CD4-positive, alpha-beta T cell (primary cell): ENCODE measurements around the gene ADGRG3. TPM values are rescaled to one million over a fixed set of nuclear protein-coding genes. Genes with fewer than 3 reads are reported as not detected.

Experiments used
- ATAC-seq: fragments of 200-7000 bp; cut with Tn5 transposase; one replicate; pipeline ENCODE4 v1.10.0; 2022; ENCODE audit warnings: mild to moderate bottlenecking; ENCODE audit not compliant: poor library complexity
- CTCF ChIA-PET: fragments of 350-600 bp; sonication (Branson Sonifier 250); formaldehyde crosslinking; loops from one replicate; lab custom pipeline; 2021; ENCODE audit warnings: antibody characterized with exemption, inconsistent platforms; lab: Charles Lee
- POLR2A ChIA-PET: fragments of 350-600 bp; sonication (Branson Sonifier 250); formaldehyde crosslinking; loops from one replicate; lab custom pipeline; 2021; ENCODE audit warnings: antibody characterized with exemption, inconsistent platforms; lab: Charles Lee
- DNase-seq, 14 experiments: peaks; one replicate each; pipeline ENCODE4 v3.0.0-alpha.2; 2013 to 2020; ENCODE audit warnings: mixed read lengths in 2 of 14
- H3K27ac ChIP-seq, 2 donors: one replicate each; pipeline versions ENCODE4 v1.5.1 to v1.7.0; 2013; ENCODE audit warnings: low read length in 2 of 2, low read depth in 1 of 2, mild to moderate bottlenecking in 1 of 2
- H3K27me3 ChIP-seq, 2 experiments: 1 replicate in 1 of 2; 2 replicates in 1 of 2; pipeline versions ENCODE4 v1.6.1 to v1.7.0; 2013; ENCODE audit warnings: low read length in 2 of 2, control low read depth in 1 of 2, mild to moderate bottlenecking in 1 of 2, moderate library complexity in 1 of 2; ENCODE audit not compliant: insufficient read depth in 2 of 2, control insufficient read depth in 1 of 2
- H3K36me3 ChIP-seq: one replicate; pipeline ENCODE4 v1.6.1; 2013; ENCODE audit warnings: low read length, control low read depth; ENCODE audit not compliant: insufficient read depth
- H3K4me1 ChIP-seq: one replicate; pipeline ENCODE4 v1.6.1; 2013; ENCODE audit warnings: low read length, control low read depth; ENCODE audit not compliant: insufficient read depth
- H3K4me3 ChIP-seq: one replicate; pipeline ENCODE4 v1.5.1; 2013; ENCODE audit warnings: mild to moderate bottlenecking, low read length, moderate library complexity
- H3K9me3 ChIP-seq, 2 experiments: 1 replicate in 1 of 2; 2 replicates in 1 of 2; pipeline versions ENCODE4 v1.6.1 to v1.7.0; 2013; ENCODE audit warnings: low read length in 2 of 2, mild to moderate bottlenecking in 2 of 2, control low read depth in 1 of 2, moderate library complexity in 1 of 2; ENCODE audit not compliant: control insufficient read depth in 1 of 2, insufficient read depth in 1 of 2
- H3K27ac Mint-ChIP-seq: one replicate; pipeline ENCODE4 v1.8.0; 2020; ENCODE audit warnings: mixed read lengths
- H3K27me3 Mint-ChIP-seq: one replicate; pipeline ENCODE4 v1.8.0; 2021; ENCODE audit warnings: mixed read lengths
- H3K36me3 Mint-ChIP-seq: one replicate; pipeline ENCODE4 v1.8.0; 2021; ENCODE audit warnings: low read depth, mixed read lengths
- H3K4me1 Mint-ChIP-seq: one replicate; pipeline ENCODE4 v1.8.0; 2021; ENCODE audit warnings: low read depth, mixed read lengths
- H3K4me3 Mint-ChIP-seq: one replicate; pipeline ENCODE4 v1.8.0; 2020; ENCODE audit warnings: mild to moderate bottlenecking, mixed read lengths
- H3K9me3 Mint-ChIP-seq: one replicate; pipeline ENCODE4 v1.8.0; 2020; ENCODE audit warnings: mixed read lengths
- intact Hi-C, 2 experiments: fragments of 100-400 bp; cut with DNase I in 1 of 2; cut with micrococcal nuclease in 1 of 2; formaldehyde crosslinking; loops; one replicate each; pipeline versions ENCODE4 v1.15.1 to v1.9.0; 2023 to 2025; cut with DNase I, micrococcal nuclease
- total RNA-seq, 174 experiments: library from RNA in 2 of 174; stranded (reverse) in 2 of 174; gene quantifications; one replicate each; pipeline ENCODE4 v1.2.3 and lab custom pipeline; 2021 to 2026
- TF ChIP-seq, protein P1 (sequence below): fragments of 200-600 bp; IDR thresholded peaks from one replicate; pipeline ENCODE4 v1.8.0; 2022; ENCODE audit warnings: antibody characterized with exemption, mild to moderate bottlenecking

ADGRG3 gene
- total RNA-seq, 2 experiments from 2014 or later: 0.28 TPM; not detected in 1

DNA sequence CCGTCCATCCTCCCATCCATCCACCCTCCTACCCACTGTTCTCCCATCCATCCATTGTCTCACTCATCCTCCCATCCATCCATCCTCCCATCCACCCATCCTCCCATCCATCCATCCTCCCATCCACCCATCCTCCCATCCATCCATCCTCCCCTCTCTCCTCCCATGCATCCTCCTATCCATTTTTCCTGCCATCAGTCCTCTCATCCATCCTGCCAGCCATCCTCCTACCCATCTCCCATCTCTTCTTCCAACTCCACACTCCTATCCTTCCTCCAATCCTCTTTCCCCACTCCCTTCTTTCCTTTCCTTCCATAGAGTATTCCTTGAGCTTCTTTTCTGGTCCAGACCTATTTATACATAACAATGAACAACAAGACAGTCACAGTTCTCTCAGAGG lies 38.6 kb downstream of the ADGRG3 start:
- Mint-ChIP-seq H3K4me3 (no peak overlapping the region), H3K4me1 (no peaks in the 10 kb centered on the region), H3K9me3 (no peaks in the 10 kb centered on the region), H3K27me3 (no peaks in the 10 kb centered on the region), H3K36me3 (no peaks in the 10 kb centered on the region), H3K27ac (no peak overlapping the region)
- DNase-seq (no peak), ATAC-seq (no peak)
- TF ChIP-seq, protein P1, sequence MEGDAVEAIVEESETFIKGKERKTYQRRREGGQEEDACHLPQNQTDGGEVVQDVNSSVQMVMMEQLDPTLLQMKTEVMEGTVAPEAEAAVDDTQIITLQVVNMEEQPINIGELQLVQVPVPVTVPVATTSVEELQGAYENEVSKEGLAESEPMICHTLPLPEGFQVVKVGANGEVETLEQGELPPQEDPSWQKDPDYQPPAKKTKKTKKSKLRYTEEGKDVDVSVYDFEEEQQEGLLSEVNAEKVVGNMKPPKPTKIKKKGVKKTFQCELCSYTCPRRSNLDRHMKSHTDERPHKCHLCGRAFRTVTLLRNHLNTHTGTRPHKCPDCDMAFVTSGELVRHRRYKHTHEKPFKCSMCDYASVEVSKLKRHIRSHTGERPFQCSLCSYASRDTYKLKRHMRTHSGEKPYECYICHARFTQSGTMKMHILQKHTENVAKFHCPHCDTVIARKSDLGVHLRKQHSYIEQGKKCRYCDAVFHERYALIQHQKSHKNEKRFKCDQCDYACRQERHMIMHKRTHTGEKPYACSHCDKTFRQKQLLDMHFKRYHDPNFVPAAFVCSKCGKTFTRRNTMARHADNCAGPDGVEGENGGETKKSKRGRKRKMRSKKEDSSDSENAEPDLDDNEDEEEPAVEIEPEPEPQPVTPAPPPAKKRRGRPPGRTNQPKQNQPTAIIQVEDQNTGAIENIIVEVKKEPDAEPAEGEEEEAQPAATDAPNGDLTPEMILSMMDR: no peak
- ChIA-PET POLR2A (no interaction called here), CTCF (no interaction called here)
- H3K27ac ChIP-seq: no peak overlapping the region
- no peaks in the 10 kb centered on the region for H3K36me3 ChIP-seq
- no peaks in the 10 kb centered on the region for H3K27me3 ChIP-seq
- intact Hi-C loops: no loop called here
- H3K4me1 ChIP-seq: no peaks in the 10 kb centered on the region
- no peaks in the 10 kb centered on the region for H3K9me3 ChIP-seq
- no peak overlapping the region for H3K4me3 ChIP-seq

DNA sequence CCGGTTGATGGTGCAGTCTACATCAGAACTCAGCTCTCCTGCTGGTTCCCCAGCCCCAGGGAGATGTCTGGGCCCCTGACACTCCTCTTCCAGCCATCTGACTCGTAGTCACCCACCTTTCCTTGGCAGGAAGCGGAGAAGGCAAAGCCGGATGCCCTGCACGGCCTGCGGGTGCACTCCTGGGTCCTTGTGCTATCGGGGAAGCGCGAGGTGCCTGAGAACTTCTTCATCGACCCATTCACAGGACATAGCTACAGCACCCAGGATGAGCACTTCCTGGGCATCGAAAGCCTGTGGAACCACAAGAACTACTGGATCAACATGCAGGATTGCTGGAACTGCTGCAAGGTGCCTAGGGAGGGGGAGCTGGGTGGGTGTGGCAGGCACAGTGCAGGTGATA lies 39.2 kb downstream of the ADGRG3 start:
- no peaks in the 10 kb centered on the region for H3K4me1 ChIP-seq
- intact Hi-C loops: no loop called here
- H3K4me3 ChIP-seq: no peak overlapping the region
- Mint-ChIP-seq H3K27me3 (no peaks in the 10 kb centered on the region), H3K4me3 (no peak overlapping the region), H3K9me3 (no peaks in the 10 kb centered on the region), H3K4me1 (no peaks in the 10 kb centered on the region), H3K27ac (no peak overlapping the region), H3K36me3 (no peaks in the 10 kb centered on the region)
- TF ChIP-seq, protein P1: no peak
- no peaks in the 10 kb centered on the region for H3K9me3 ChIP-seq
- H3K27ac ChIP-seq: no peak overlapping the region
- no peak for DNase-seq
- CTCF ChIA-PET: no interaction called here
- H3K36me3 ChIP-seq: no peaks in the 10 kb centered on the region
- POLR2A ChIA-PET: no interaction called here
- H3K27me3 ChIP-seq: no peaks in the 10 kb centered on the region
- no peak for ATAC-seq

DNA sequence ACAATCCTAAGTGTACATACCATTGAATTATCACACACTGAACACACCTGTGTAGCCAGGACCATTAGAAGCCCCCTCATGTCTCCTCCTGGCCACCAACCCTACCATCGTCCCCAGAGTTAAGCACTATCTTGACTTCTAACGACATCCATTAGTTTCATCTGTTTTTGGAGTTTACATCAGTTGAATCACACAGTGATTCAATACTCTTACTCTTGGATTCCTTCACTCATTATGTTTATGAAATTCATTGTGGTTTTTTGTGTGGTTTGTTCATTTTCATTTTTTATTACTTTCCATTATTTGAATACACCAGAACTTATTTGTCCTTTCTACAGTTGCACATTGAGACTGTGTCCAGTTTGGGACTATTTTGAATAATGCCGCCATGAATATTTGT lies 40.1 kb downstream of the ADGRG3 start:
- no peak overlapping the region for H3K4me3 ChIP-seq
- no peaks in the 10 kb centered on the region for H3K4me1 ChIP-seq
- no peaks in the 10 kb centered on the region for H3K27me3 ChIP-seq
- no peaks in the 10 kb centered on the region for H3K9me3 Mint-ChIP-seq
- POLR2A ChIA-PET: no interaction called here
- no peaks in the 10 kb centered on the region for H3K36me3 Mint-ChIP-seq
- intact Hi-C loops: no loop called here
- CTCF ChIA-PET: no interaction called here
- TF ChIP-seq, protein P1: no peak
- no peaks in the 10 kb centered on the region for H3K4me1 Mint-ChIP-seq
- H3K36me3 ChIP-seq: no peaks in the 10 kb centered on the region
- H3K9me3 ChIP-seq: no peaks in the 10 kb centered on the region
- H3K27ac Mint-ChIP-seq: no peak overlapping the region
- DNase-seq: no peak
- no peaks in the 10 kb centered on the region for H3K27me3 Mint-ChIP-seq
- no peak overlapping the region for H3K27ac ChIP-seq
- no peak overlapping the region for H3K4me3 Mint-ChIP-seq
- no peak for ATAC-seq
